Right hindlimb (tissue), 1 donor: ENCODE measurements around the gene PGLYRP2.
"Not testable (repeated sequence)": the region's sequence is repeated elsewhere in the genome, so short reads cannot be mapped to it uniquely, and the experiment has no call there.

Source experiments
- DNase-seq: peaks from one replicate; pipeline ENCODE4 v3.0.0-alpha.2; 2018

The PGLYRP2 gene

GRCh38 chr19:15485768-15486167 is 6.5 kb upstream of the PGLYRP2 start:
- DNase-seq: not testable (repeated sequence)

GRCh38 chr19:15480996-15481395 is 1.7 kb upstream of the PGLYRP2 start:
- DNase-seq: not testable (repeated sequence)

- no peak for DNase-seq
Observed at GRCh38 chr19:15476325-15476724, 3.0 kb downstream of the PGLYRP2 start.

- DNase-seq: no peak
Observed at GRCh38 chr19:15475611-15476010, 3.7 kb downstream of the PGLYRP2 start.

GRCh38 chr19:15475169-15475568 is 4.1 kb downstream of the PGLYRP2 start:
- DNase-seq: no peak

- DNase-seq: not testable (repeated sequence)
Observed at GRCh38 chr19:15473821-15474220, 5.5 kb downstream of the PGLYRP2 start.

- DNase-seq: no peak
Observed at GRCh38 chr19:15471639-15472101, 7.6 kb downstream of the PGLYRP2 start.

- no peak for DNase-seq
Observed at GRCh38 chr19:15469513-15470297, 9.6 kb downstream of the PGLYRP2 start.

GRCh38 chr19:15468675-15469512 is 10.4 kb downstream of the PGLYRP2 start:
- DNase-seq: no peak

- DNase-seq: no peak
Observed at GRCh38 chr19:15467734-15468214, 11.5 kb downstream of the PGLYRP2 start.

GRCh38 chr19:15466851-15467733 is 12.2 kb downstream of the PGLYRP2 start:
- no peak for DNase-seq

GRCh38 chr19:15464394-15465385 is 14.6 kb downstream of the PGLYRP2 start, which contains the start of gene RASAL3:
Gene RASAL3, minus strand, starts transcription at chr19:15464544. Its CDS starts 186 bp downstream, at chr19:15464358.
- DNase-seq: no peak

GRCh38 chr19:15463861-15464371 is 15.4 kb downstream of the PGLYRP2 start:
- no peak for DNase-seq

GRCh38 chr19:15461694-15462093 is 17.6 kb downstream of the PGLYRP2 start:
- DNase-seq: no peak

GRCh38 chr19:15457701-15458484 is 21.4 kb downstream of the PGLYRP2 start:
- DNase-seq: no peak

GRCh38 chr19:15456871-15457700 is 22.2 kb downstream of the PGLYRP2 start:
- DNase-seq: no peak

- no peak for DNase-seq
Observed at GRCh38 chr19:15456441-15456840, 22.9 kb downstream of the PGLYRP2 start.

GRCh38 chr19:15455996-15456395 is 23.3 kb downstream of the PGLYRP2 start:
- no peak for DNase-seq
